ENCODE measurements around the gene GNPNAT1.

- TF ChIP-seq, protein P1, sequence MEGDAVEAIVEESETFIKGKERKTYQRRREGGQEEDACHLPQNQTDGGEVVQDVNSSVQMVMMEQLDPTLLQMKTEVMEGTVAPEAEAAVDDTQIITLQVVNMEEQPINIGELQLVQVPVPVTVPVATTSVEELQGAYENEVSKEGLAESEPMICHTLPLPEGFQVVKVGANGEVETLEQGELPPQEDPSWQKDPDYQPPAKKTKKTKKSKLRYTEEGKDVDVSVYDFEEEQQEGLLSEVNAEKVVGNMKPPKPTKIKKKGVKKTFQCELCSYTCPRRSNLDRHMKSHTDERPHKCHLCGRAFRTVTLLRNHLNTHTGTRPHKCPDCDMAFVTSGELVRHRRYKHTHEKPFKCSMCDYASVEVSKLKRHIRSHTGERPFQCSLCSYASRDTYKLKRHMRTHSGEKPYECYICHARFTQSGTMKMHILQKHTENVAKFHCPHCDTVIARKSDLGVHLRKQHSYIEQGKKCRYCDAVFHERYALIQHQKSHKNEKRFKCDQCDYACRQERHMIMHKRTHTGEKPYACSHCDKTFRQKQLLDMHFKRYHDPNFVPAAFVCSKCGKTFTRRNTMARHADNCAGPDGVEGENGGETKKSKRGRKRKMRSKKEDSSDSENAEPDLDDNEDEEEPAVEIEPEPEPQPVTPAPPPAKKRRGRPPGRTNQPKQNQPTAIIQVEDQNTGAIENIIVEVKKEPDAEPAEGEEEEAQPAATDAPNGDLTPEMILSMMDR (IDR thresholded peaks at IDR 0.05; ENCODE audit: poor library complexity, severe bottlenecking) = no peak
- no peak for TF ChIP-seq POLR2AphosphoS5 (IDR thresholded peaks at IDR 0.05)
Observed at GRCh38 chr14:52790011-52790755, 1.2 kb downstream of the GNPNAT1 start.

All from neural cell (in vitro differentiated cells).